Left lung (tissue), 10 donors: ENCODE data around the gene TBC1D17. TPM values are rescaled to one million over a fixed set of nuclear protein-coding genes. Genes with fewer than 3 reads are reported as not detected.
A peak's percentile ranks its signal among the peaks of the same experiment; 100 is the strongest.

Source experiments
- ATAC-seq: fragments of 200-7000 bp; cut with Tn5 transposase; one replicate; pipeline ENCODE4 v1.9.1; 2020; ENCODE audit warnings: moderate library complexity
- DNase-seq, 4 donors: peaks; one replicate each; pipeline ENCODE4 v3.0.0-alpha.2; 2013 to 2020
- H3K27ac ChIP-seq, 2 donors: fragments of 200-600 bp; sonication (generic) in 1 of 2; one replicate each; pipeline versions ENCODE4 v1.5.0 to v1.8.0; 2020 to 2021
- H3K27me3 ChIP-seq, 2 donors: fragments of 200-600 bp; sonication (generic) in 1 of 2; one replicate each; pipeline versions ENCODE4 v1.5.0 to v1.8.0; 2020 to 2021
- H3K36me3 ChIP-seq, 2 donors: fragments of 200-600 bp; sonication (generic) in 1 of 2; one replicate each; pipeline versions ENCODE4 v1.5.0 to v1.8.0; 2020 to 2021
- H3K4me1 ChIP-seq, 2 donors: fragments of 200-600 bp; one replicate each; pipeline ENCODE4 v1.8.0; 2021
- H3K4me3 ChIP-seq, 2 donors: fragments of 200-600 bp; sonication (generic) in 1 of 2; one replicate each; pipeline versions ENCODE4 v1.5.0 to v1.8.0; 2020 to 2021; ENCODE audit warnings: mild to moderate bottlenecking in 1 of 2
- H3K9me3 ChIP-seq, 2 donors: fragments of 200-600 bp; sonication (generic) in 1 of 2; one replicate each; pipeline versions ENCODE4 v1.5.0 to v1.8.0; 2020 to 2021
- CTCF ChIP-seq, 2 donors: fragments of 200-600 bp; sonication (generic) in 1 of 2; IDR thresholded peaks; one replicate each; pipeline versions ENCODE4 v1.5.0 to v1.8.0; 2021; ENCODE audit warnings: antibody characterized with exemption in 2 of 2
- intact Hi-C, 2 donors: fragments of 100-400 bp; cut with DNase I; formaldehyde crosslinking; loops; one replicate each; pipeline versions ENCODE4 v1.11.2 to v1.14.2; 2022
- polyA plus RNA-seq, 6 donors: library from polyadenylated mRNA; unstranded; fragments of 120-200 nt; gene quantifications; one replicate each; pipeline ENCODE4 v1.2.1, GENCODE V29; 2013; ENCODE audit not compliant: insufficient read length in 6 of 6
- total RNA-seq, 2 donors: library from RNA; stranded (reverse); fragmentation: NEBNext Ultra II Directional; extraction: Animal tissue kit (Norgen Biotek cat#: 25700); gene quantifications; one replicate each; pipeline ENCODE4 v1.2.1, GENCODE V29; 2021
- donor health status: DM: no; HTN: yes; CAD: no.
- donor health status: DM: no; HTN: no; CAD: no.

TBC1D17 gene
- total and polyA plus RNA-seq, 8 donors = 35.2 to 47.2 (median 45.0) TPM

- DNase-seq = peak; percentile 98 to 100 (median 99)
- Histone ChIP-seq H3K4me3 (peak overlapping the region; percentile 82), H3K36me3 (peaks cover 0 to 50% of the 10 kb centered on the region in 2 donors), H3K9me3 (no peaks in the 10 kb centered on the region), H3K27me3 (no peaks in the 10 kb centered on the region), H3K27ac (peak overlapping the region; percentile 99 to 100), H3K4me1 (peaks cover 0 to 40% of the 10 kb centered on the region in 2 donors)
- intact Hi-C loops = no loop called here
- TF ChIP-seq CTCF (IDR thresholded peaks at IDR 0.05) = no peak
- peak; percentile 77 for ATAC-seq
Observed at GRCh38 chr19:49876422-49877019, 981 bp upstream of the TBC1D17 start.

- no peak for TF ChIP-seq CTCF (IDR thresholded peaks at IDR 0.05)
- ATAC-seq = peak; percentile 81
- Histone ChIP-seq H3K4me1 (peaks cover 0 to 37% of the 10 kb centered on the region in 2 donors), H3K27ac (peak overlapping the region; percentile 99 to 100), H3K36me3 (peaks cover 0 to 51% of the 10 kb centered on the region in 2 donors), H3K27me3 (no peaks in the 10 kb centered on the region), H3K9me3 (no peaks in the 10 kb centered on the region), H3K4me3 (peak overlapping the region; percentile 61 to 82)
- intact Hi-C loops = no loop called here
- DNase-seq = peak; percentile 99 to 100 (median 99)
Observed at GRCh38 chr19:49877879-49878743, 609 bp downstream of the TBC1D17 start.

- Histone ChIP-seq H3K4me3 (peak overlapping the region in 1 of 2 donors; percentile 82), H3K4me1 (peaks cover 0 to 37% of the 10 kb centered on the region in 2 donors), H3K9me3 (no peaks in the 10 kb centered on the region), H3K27me3 (no peaks in the 10 kb centered on the region), H3K27ac (peak overlapping the region; percentile 99 to 100), H3K36me3 (peaks cover 0 to 56% of the 10 kb centered on the region in 2 donors)
- no peak for TF ChIP-seq CTCF (IDR thresholded peaks at IDR 0.05)
- DNase-seq (no peak), ATAC-seq (no peak)
- intact Hi-C loops = no loop called here
Observed at GRCh38 chr19:49878744-49879070, 1.2 kb downstream of the TBC1D17 start.

GRCh38 chr19:49879243-49879963, 1.9 kb downstream of the TBC1D17 start:
- Histone ChIP-seq H3K36me3 (peaks cover 0 to 58% of the 10 kb centered on the region in 2 donors), H3K27me3 (no peaks in the 10 kb centered on the region), H3K4me3 (no peak overlapping the region), H3K27ac (no peak overlapping the region), H3K9me3 (no peaks in the 10 kb centered on the region), H3K4me1 (peaks cover 0 to 37% of the 10 kb centered on the region in 2 donors)
- intact Hi-C loops = no loop called here
- ATAC-seq = no peak
- DNase-seq = peak in 1 of 4 donors; percentile 68
- TF ChIP-seq CTCF (IDR thresholded peaks at IDR 0.05) = no peak
